ENCODE measurements around the gene DDX24. TPM values are rescaled to one million over a fixed set of nuclear protein-coding genes. Genes with fewer than 3 reads are reported as not detected.

Gene DDX24
- total and polyA plus RNA-seq, 9 of the 15 experiments (the other 6 are each of a cell fraction or from before 2014, with no cell fraction given): 82.4 to 175 (median 122) TPM

- TF ChIP-seq RHOXF2B (CRISPR knock-in tag; conservative IDR thresholded peaks at IDR 0.05): no peak
- TF ChIP-seq TBL1XR1 (IDR thresholded peaks at IDR 0.05; ENCODE audit: low read length in 2 of 2): no peak
- TF ChIP-seq MYBL2 (IDR thresholded peaks at IDR 0.05; ENCODE audit: low read depth): no peak
- TF ChIP-seq MYBL2 (CRISPR knock-in tag; IDR thresholded peaks at IDR 0.05; ENCODE audit: borderline replicate concordance): no peak
- no peak for TF ChIP-seq PHB (CRISPR knock-in tag; IDR thresholded peaks at IDR 0.05)
- TF ChIP-seq ILK (tag; IDR thresholded peaks at IDR 0.05; ENCODE audit: borderline replicate concordance, low read depth): no peak
- no peak for TF ChIP-seq ZNF324 (CRISPR knock-in tag; IDR thresholded peaks at IDR 0.05)
- TF ChIP-seq CC2D1A (IDR thresholded peaks at IDR 0.05): no peak
- TF ChIP-seq ZNF395 (CRISPR knock-in tag; IDR thresholded peaks at IDR 0.05): no peak
- peak; percentile 97 for TF ChIP-seq ZFP91 (CRISPR knock-in tag; IDR thresholded peaks at IDR 0.05)
- no peak for TF ChIP-seq HMGXB4 (CRISPR knock-in tag; IDR thresholded peaks at IDR 0.05)
- no peak for TF ChIP-seq COPS2 (conservative IDR thresholded peaks at IDR 0.05)
- no peak for TF ChIP-seq CBX8 (IDR thresholded peaks at IDR 0.05; ENCODE audit: borderline replicate concordance, extremely low read depth, low read depth, low read length, poor library complexity, severe bottlenecking)
- TF ChIP-seq ZNF778 (CRISPR knock-in tag; IDR thresholded peaks at IDR 0.05): no peak
- no peak for TF ChIP-seq FOSL1 (tag; conservative IDR thresholded peaks at IDR 0.05)
- TF ChIP-seq VEZF1 (CRISPR knock-in tag; IDR thresholded peaks at IDR 0.05): peak; percentile 31; the same call in 1 of the 2 replicates
- TF ChIP-seq, protein P1, sequence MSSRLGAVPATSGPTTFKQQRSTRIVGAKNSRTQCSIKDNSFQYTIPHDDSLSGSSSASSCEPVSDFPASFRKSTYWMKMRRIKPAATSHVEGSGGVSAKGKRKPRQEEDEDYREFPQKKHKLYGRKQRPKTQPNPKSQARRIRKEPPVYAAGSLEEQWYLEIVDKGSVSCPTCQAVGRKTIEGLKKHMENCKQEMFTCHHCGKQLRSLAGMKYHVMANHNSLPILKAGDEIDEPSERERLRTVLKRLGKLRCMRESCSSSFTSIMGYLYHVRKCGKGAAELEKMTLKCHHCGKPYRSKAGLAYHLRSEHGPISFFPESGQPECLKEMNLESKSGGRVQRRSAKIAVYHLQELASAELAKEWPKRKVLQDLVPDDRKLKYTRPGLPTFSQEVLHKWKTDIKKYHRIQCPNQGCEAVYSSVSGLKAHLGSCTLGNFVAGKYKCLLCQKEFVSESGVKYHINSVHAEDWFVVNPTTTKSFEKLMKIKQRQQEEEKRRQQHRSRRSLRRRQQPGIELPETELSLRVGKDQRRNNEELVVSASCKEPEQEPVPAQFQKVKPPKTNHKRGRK (tag; IDR thresholded peaks at IDR 0.05): no peak
Observed at GRCh38 chr14:94026173-94026888, 54.7 kb downstream of the DDX24 start, which contains the start of gene OTUB2 (continued).
